ENCODE results near the gene S100A11.

DNA sequence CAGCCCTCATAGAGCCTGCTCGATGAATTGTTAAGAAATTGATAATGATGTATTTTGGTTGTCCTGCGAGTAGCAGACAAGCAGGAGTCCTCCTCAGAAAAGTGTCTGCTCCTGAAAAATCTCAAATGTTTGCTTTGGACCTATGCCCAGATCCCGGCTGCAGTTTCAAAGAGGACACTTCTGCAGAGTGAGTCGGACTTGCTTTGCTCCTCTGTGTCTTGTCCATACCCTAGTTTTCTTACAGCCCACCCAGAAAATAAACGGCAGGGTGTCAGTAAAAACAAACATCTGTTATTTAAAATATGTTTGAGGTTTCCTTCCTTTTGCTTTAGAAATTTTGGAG, 46.0 kb downstream of the S100A11 start:
- TF ChIP-seq POLR2A (IDR thresholded peaks at IDR 0.05) = no peak
- no peak for TF ChIP-seq CTCF (IDR thresholded peaks at IDR 0.05)

All from suprapubic skin (tissue), 3 donors.